CD4-positive, alpha-beta T cell treated with Interleukin-6 at 100 ng/mL for 8 hours (primary cell): ENCODE measurements around the gene COBL.

ENCODE experiments used
- DNase-seq: peaks from one replicate; pipeline ENCODE4 v3.0.0-alpha.2; 2020; ENCODE audit warnings: mixed read lengths, low spot score

COBL gene

GRCh38 chr7:51327287-51327717, 10.7 kb upstream of the COBL start:
- no peak for DNase-seq

GRCh38 chr7:51326656-51327286, 10.2 kb upstream of the COBL start:
- DNase-seq = no peak

- DNase-seq = no peak
These were observed 9.3 kb upstream of the COBL start for GRCh38 chr7:51325908-51326307.

GRCh38 chr7:51325261-51325676, 8.7 kb upstream of the COBL start:
- DNase-seq = no peak

- no peak for DNase-seq
These were observed 7.7 kb upstream of the COBL start for GRCh38 chr7:51324206-51324898.

GRCh38 chr7:51321961-51322515, 5.4 kb upstream of the COBL start:
- no peak for DNase-seq

GRCh38 chr7:51318886-51319579, 2.4 kb upstream of the COBL start:
- DNase-seq = no peak

- no peak for DNase-seq
These were observed 1.4 kb upstream of the COBL start for GRCh38 chr7:51318001-51318400.

- DNase-seq = no peak
These were observed 937 bp upstream of the COBL start for GRCh38 chr7:51317582-51317910.

GRCh38 chr7:51316262-51316665, 345 bp downstream of the COBL start:
- DNase-seq = no peak

GRCh38 chr7:51315393-51316261, 982 bp downstream of the COBL start:
- DNase-seq = no peak

GRCh38 chr7:51314726-51315125, 1.9 kb downstream of the COBL start:
- DNase-seq = no peak

- DNase-seq = no peak
These were observed 2.7 kb downstream of the COBL start for GRCh38 chr7:51313738-51314425.

- no peak for DNase-seq
These were observed 3.5 kb downstream of the COBL start for GRCh38 chr7:51312951-51313737.

- DNase-seq = no peak
These were observed 5.4 kb downstream of the COBL start for GRCh38 chr7:51311166-51311565.

- DNase-seq = no peak
These were observed 6.5 kb downstream of the COBL start for GRCh38 chr7:51310131-51310583.

GRCh38 chr7:51309361-51310130, 7.1 kb downstream of the COBL start:
- no peak for DNase-seq

- no peak for DNase-seq
These were observed 7.9 kb downstream of the COBL start for GRCh38 chr7:51308696-51309095.

- no peak for DNase-seq
These were observed 8.3 kb downstream of the COBL start for GRCh38 chr7:51308265-51308664.
